Activated T-helper 17 cell treated with anti-CD3 and anti-CD28 coated beads, Interleukin-2, amount 50 U/mL, for 72 hours (primary cell): ENCODE results near the gene SH3PXD2B. TPM values are rescaled to one million over a fixed set of nuclear protein-coding genes. Genes with fewer than 3 reads are reported as not detected.

Source experiments
- ATAC-seq: fragments of 150-1000 bp; cut with Tn5 transposase; replicated peaks from 2 replicates; pipeline ENCODE4 v1.10.0; 2021; ENCODE audit warnings: mild to moderate bottlenecking, moderate library complexity
- H3K27ac Mint-ChIP-seq: one replicate; pipeline ENCODE4 v1.8.0; 2022; ENCODE audit warnings: mixed read lengths
- H3K27me3 Mint-ChIP-seq: one replicate; pipeline ENCODE4 v1.8.0; 2022; ENCODE audit warnings: mixed read lengths
- H3K36me3 Mint-ChIP-seq: one replicate; pipeline ENCODE4 v1.8.0; 2022; ENCODE audit warnings: low read depth, mild to moderate bottlenecking, mixed read lengths
- H3K4me1 Mint-ChIP-seq: one replicate; pipeline ENCODE4 v1.8.0; 2022; ENCODE audit warnings: mixed read lengths
- H3K4me3 Mint-ChIP-seq: one replicate; pipeline ENCODE4 v1.8.0; 2022; ENCODE audit warnings: mild to moderate bottlenecking, mixed read lengths
- H3K9me3 Mint-ChIP-seq: one replicate; pipeline ENCODE4 v1.8.0; 2022; ENCODE audit warnings: mixed read lengths
- total RNA-seq, 2 donors: library from RNA; stranded (reverse); gene quantifications; one replicate each; pipeline ENCODE4 v1.2.3, GENCODE V29; 2022

Gene SH3PXD2B
- total RNA-seq, 2 donors from 2014 or later: 0.08 to 0.09 TPM

GRCh38 chr5:172427202-172427601 is 27.1 kb downstream of the SH3PXD2B start:
- ATAC-seq: no peak
- Mint-ChIP-seq H3K36me3 (no peaks in the 10 kb centered on the region), H3K4me1 (no peaks in the 10 kb centered on the region), H3K27me3 (peaks cover 16% of the 10 kb centered on the region), H3K4me3 (no peak overlapping the region), H3K27ac (no peak overlapping the region), H3K9me3 (no peaks in the 10 kb centered on the region)

GRCh38 chr5:172426086-172426485 is 28.2 kb downstream of the SH3PXD2B start:
- H3K27ac Mint-ChIP-seq: no peak overlapping the region
- peaks cover 16% of the 10 kb centered on the region for H3K27me3 Mint-ChIP-seq
- no peaks in the 10 kb centered on the region for H3K36me3 Mint-ChIP-seq
- H3K4me3 Mint-ChIP-seq: no peak overlapping the region
- H3K9me3 Mint-ChIP-seq: no peaks in the 10 kb centered on the region
- no peaks in the 10 kb centered on the region for H3K4me1 Mint-ChIP-seq
- no peak for ATAC-seq

- Mint-ChIP-seq H3K27me3 (peaks cover 16% of the 10 kb centered on the region), H3K36me3 (no peaks in the 10 kb centered on the region), H3K9me3 (no peaks in the 10 kb centered on the region), H3K4me1 (no peaks in the 10 kb centered on the region), H3K4me3 (no peak overlapping the region), H3K27ac (no peak overlapping the region)
- ATAC-seq: no peak
These were observed 28.9 kb downstream of the SH3PXD2B start for GRCh38 chr5:172425402-172425801.

- H3K4me3 Mint-ChIP-seq: no peak overlapping the region
- ATAC-seq: no peak
- H3K36me3 Mint-ChIP-seq: no peaks in the 10 kb centered on the region
- H3K4me1 Mint-ChIP-seq: no peaks in the 10 kb centered on the region
- H3K27ac Mint-ChIP-seq: no peak overlapping the region
- H3K9me3 Mint-ChIP-seq: no peaks in the 10 kb centered on the region
- peaks cover 16% of the 10 kb centered on the region for H3K27me3 Mint-ChIP-seq
These were observed 29.5 kb downstream of the SH3PXD2B start for GRCh38 chr5:172424808-172425207.

GRCh38 chr5:172424111-172424490 is 30.2 kb downstream of the SH3PXD2B start:
- Mint-ChIP-seq H3K4me3 (no peak overlapping the region), H3K36me3 (no peaks in the 10 kb centered on the region), H3K4me1 (no peaks in the 10 kb centered on the region), H3K27me3 (peaks cover 19% of the 10 kb centered on the region), H3K9me3 (no peaks in the 10 kb centered on the region), H3K27ac (no peak overlapping the region)
- ATAC-seq: no peak

GRCh38 chr5:172423379-172424110 is 30.8 kb downstream of the SH3PXD2B start:
- no peaks in the 10 kb centered on the region for H3K9me3 Mint-ChIP-seq
- H3K4me1 Mint-ChIP-seq: no peaks in the 10 kb centered on the region
- peaks cover 20% of the 10 kb centered on the region for H3K27me3 Mint-ChIP-seq
- H3K36me3 Mint-ChIP-seq: no peaks in the 10 kb centered on the region
- no peak overlapping the region for H3K4me3 Mint-ChIP-seq
- H3K27ac Mint-ChIP-seq: no peak overlapping the region
- ATAC-seq: no peak

GRCh38 chr5:172422255-172422654 is 32.1 kb downstream of the SH3PXD2B start:
- Mint-ChIP-seq H3K4me1 (no peaks in the 10 kb centered on the region), H3K27ac (no peak overlapping the region), H3K27me3 (peaks cover 18% of the 10 kb centered on the region), H3K4me3 (no peak overlapping the region), H3K9me3 (no peaks in the 10 kb centered on the region), H3K36me3 (no peaks in the 10 kb centered on the region)
- ATAC-seq: no peak

GRCh38 chr5:172421020-172421419 is 33.3 kb downstream of the SH3PXD2B start:
- Mint-ChIP-seq H3K9me3 (no peaks in the 10 kb centered on the region), H3K27me3 (peaks cover 14% of the 10 kb centered on the region), H3K36me3 (no peaks in the 10 kb centered on the region), H3K4me3 (no peak overlapping the region), H3K4me1 (no peaks in the 10 kb centered on the region), H3K27ac (no peak overlapping the region)
- ATAC-seq: no peak

GRCh38 chr5:172420235-172420939 is 33.9 kb downstream of the SH3PXD2B start:
- Mint-ChIP-seq H3K4me3 (no peak overlapping the region), H3K9me3 (no peaks in the 10 kb centered on the region), H3K36me3 (no peaks in the 10 kb centered on the region), H3K27ac (no peak overlapping the region), H3K4me1 (no peaks in the 10 kb centered on the region), H3K27me3 (peaks cover 11% of the 10 kb centered on the region)
- ATAC-seq: peak; percentile 9

GRCh38 chr5:172418862-172419814 is 35.2 kb downstream of the SH3PXD2B start:
- no peak overlapping the region for H3K4me3 Mint-ChIP-seq
- H3K36me3 Mint-ChIP-seq: no peaks in the 10 kb centered on the region
- H3K27me3 Mint-ChIP-seq: peaks cover 12% of the 10 kb centered on the region
- no peaks in the 10 kb centered on the region for H3K4me1 Mint-ChIP-seq
- no peak overlapping the region for H3K27ac Mint-ChIP-seq
- H3K9me3 Mint-ChIP-seq: no peaks in the 10 kb centered on the region
- ATAC-seq: no peak

- Mint-ChIP-seq H3K27me3 (peaks cover 12% of the 10 kb centered on the region), H3K4me3 (no peak overlapping the region), H3K36me3 (no peaks in the 10 kb centered on the region), H3K9me3 (no peaks in the 10 kb centered on the region), H3K4me1 (peaks cover 4% of the 10 kb centered on the region), H3K27ac (no peak overlapping the region)
- no peak for ATAC-seq
These were observed 36.2 kb downstream of the SH3PXD2B start for GRCh38 chr5:172417983-172418630.

- Mint-ChIP-seq H3K36me3 (no peaks in the 10 kb centered on the region), H3K4me3 (no peak overlapping the region), H3K9me3 (no peaks in the 10 kb centered on the region), H3K4me1 (peaks cover 11% of the 10 kb centered on the region), H3K27me3 (peaks cover 16% of the 10 kb centered on the region), H3K27ac (no peak overlapping the region)
- no peak for ATAC-seq
These were observed 37.0 kb downstream of the SH3PXD2B start for GRCh38 chr5:172417130-172417841.

GRCh38 chr5:172415362-172416275 is 38.7 kb downstream of the SH3PXD2B start:
- peaks cover 11% of the 10 kb centered on the region for H3K4me1 Mint-ChIP-seq
- no peaks in the 10 kb centered on the region for H3K36me3 Mint-ChIP-seq
- H3K27me3 Mint-ChIP-seq: peaks cover 23% of the 10 kb centered on the region
- H3K9me3 Mint-ChIP-seq: no peaks in the 10 kb centered on the region
- no peak overlapping the region for H3K27ac Mint-ChIP-seq
- no peak overlapping the region for H3K4me3 Mint-ChIP-seq
- ATAC-seq: no peak
